DOHH2 (cell line): ENCODE data around the gene HELZ.

Experiments used
- EZH2phosphoT487 ChIP-seq: fragments of 200-600 bp; sonication (generic); IDR thresholded peaks from 2 replicates; pipeline ENCODE4 v1.6.1; 2017; ENCODE audit warnings: borderline replicate concordance, mild to moderate bottlenecking, antibody characterized with exemption, low read length, moderate library complexity, mixed read lengths
- TF ChIP-seq, protein P1 (sequence below): fragments of 200-600 bp; sonication (generic); IDR thresholded peaks from one replicate; pipeline ENCODE4 v1.5.1; 2014; ENCODE audit warnings: antibody characterized with exemption, mild to moderate bottlenecking, low read depth, low read length; ENCODE audit not compliant: poor library complexity, severe bottlenecking

DNA sequence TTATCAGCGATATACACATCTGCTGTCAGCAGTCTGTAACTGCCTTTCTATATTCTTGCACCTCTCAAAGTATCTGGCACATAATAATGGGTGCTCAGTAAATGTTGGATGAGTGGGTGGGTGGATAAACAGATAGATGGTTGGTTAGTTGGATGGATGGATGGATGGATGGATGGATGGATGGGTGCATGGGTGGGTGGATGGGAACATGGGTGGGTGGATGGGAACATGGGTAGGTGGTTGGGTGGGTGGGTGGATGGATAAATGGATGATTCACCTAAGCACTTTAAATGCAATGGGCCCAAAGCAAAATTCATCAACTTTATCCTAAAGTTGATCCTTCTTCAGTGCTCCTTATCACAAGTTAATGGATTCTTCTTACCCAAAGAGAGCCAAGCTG is 48.6 kb downstream of the HELZ start:
- TF ChIP-seq, protein P1, sequence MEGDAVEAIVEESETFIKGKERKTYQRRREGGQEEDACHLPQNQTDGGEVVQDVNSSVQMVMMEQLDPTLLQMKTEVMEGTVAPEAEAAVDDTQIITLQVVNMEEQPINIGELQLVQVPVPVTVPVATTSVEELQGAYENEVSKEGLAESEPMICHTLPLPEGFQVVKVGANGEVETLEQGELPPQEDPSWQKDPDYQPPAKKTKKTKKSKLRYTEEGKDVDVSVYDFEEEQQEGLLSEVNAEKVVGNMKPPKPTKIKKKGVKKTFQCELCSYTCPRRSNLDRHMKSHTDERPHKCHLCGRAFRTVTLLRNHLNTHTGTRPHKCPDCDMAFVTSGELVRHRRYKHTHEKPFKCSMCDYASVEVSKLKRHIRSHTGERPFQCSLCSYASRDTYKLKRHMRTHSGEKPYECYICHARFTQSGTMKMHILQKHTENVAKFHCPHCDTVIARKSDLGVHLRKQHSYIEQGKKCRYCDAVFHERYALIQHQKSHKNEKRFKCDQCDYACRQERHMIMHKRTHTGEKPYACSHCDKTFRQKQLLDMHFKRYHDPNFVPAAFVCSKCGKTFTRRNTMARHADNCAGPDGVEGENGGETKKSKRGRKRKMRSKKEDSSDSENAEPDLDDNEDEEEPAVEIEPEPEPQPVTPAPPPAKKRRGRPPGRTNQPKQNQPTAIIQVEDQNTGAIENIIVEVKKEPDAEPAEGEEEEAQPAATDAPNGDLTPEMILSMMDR, result no peak
- no peak for TF ChIP-seq EZH2phosphoT487
